Measurements from ENCODE around the gene HOXA13.

The HOXA13 gene

DNA sequence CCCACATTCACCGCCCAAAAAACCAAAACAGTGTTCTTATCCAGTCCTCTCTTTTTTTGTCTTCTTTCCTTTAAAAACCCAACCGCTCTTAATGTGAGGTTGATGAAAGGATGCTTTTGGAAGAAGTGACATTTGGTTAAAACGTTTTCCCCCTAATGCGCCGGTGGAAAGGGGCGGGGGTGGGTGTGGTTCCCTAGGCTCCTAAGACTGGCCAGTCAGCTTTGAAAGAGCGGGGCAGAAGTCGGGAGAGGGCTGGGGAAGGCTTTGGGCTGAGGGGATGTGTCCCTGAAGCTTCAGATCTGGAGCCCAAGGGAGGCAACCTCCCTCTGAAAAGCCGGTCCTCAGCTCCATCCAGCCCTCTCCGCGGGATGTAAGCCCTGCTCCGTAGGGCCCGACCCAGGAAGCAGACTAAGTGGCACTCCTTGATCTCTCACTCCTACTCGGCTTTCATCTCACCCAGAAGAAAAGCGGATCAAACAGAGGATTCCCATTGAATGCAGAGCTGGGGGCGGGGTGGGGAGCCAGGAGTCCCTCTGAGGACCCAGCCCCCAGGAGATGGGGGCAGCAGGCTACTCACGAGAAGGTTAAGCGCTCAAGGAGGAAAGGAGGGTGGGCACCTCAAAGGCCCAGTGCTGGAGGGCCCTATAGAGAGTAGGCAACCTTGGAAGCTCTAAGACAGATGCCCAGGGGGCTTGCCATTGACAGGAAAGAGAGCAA lies 40.3 kb upstream of the HOXA13 start:
- no peaks in the 10 kb centered on the region for H3K27me3 ChIP-seq (ENCODE audit: low read depth, low read length)
- no peaks in the 10 kb centered on the region for H4K20me1 ChIP-seq (ENCODE audit: insufficient read depth, low read length)
- no peaks in the 10 kb centered on the region for H3K79me2 ChIP-seq (ENCODE audit: low read length)
- H3K4me2 ChIP-seq (ENCODE audit: low read length), result no peak overlapping the region
- TF ChIP-seq EZH2phosphoT487 (IDR thresholded peaks at IDR 0.05; ENCODE audit: low read depth), result no peak
- TF ChIP-seq, protein P1, sequence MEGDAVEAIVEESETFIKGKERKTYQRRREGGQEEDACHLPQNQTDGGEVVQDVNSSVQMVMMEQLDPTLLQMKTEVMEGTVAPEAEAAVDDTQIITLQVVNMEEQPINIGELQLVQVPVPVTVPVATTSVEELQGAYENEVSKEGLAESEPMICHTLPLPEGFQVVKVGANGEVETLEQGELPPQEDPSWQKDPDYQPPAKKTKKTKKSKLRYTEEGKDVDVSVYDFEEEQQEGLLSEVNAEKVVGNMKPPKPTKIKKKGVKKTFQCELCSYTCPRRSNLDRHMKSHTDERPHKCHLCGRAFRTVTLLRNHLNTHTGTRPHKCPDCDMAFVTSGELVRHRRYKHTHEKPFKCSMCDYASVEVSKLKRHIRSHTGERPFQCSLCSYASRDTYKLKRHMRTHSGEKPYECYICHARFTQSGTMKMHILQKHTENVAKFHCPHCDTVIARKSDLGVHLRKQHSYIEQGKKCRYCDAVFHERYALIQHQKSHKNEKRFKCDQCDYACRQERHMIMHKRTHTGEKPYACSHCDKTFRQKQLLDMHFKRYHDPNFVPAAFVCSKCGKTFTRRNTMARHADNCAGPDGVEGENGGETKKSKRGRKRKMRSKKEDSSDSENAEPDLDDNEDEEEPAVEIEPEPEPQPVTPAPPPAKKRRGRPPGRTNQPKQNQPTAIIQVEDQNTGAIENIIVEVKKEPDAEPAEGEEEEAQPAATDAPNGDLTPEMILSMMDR (IDR thresholded peaks at IDR 0.05; ENCODE audit: low read depth, low read length), result no peak
- H3K4me1 ChIP-seq (ENCODE audit: low read length), result no peaks in the 10 kb centered on the region
- H3K36me3 ChIP-seq (replicated peaks; ENCODE audit: low read depth, low read length), result no peaks in the 10 kb centered on the region
- H3K9ac ChIP-seq (ENCODE audit: low read length), result no peak overlapping the region
- no peak overlapping the region for H3K27ac ChIP-seq (ENCODE audit: low read length)
- no peak overlapping the region for H3K4me3 ChIP-seq (ENCODE audit: low read length)
- no peaks in the 10 kb centered on the region for H3K9me3 ChIP-seq (ENCODE audit: insufficient read depth, low read length)
- no peak overlapping the region for H2AFZ ChIP-seq (ENCODE audit: low read depth, low read length)

DNA sequence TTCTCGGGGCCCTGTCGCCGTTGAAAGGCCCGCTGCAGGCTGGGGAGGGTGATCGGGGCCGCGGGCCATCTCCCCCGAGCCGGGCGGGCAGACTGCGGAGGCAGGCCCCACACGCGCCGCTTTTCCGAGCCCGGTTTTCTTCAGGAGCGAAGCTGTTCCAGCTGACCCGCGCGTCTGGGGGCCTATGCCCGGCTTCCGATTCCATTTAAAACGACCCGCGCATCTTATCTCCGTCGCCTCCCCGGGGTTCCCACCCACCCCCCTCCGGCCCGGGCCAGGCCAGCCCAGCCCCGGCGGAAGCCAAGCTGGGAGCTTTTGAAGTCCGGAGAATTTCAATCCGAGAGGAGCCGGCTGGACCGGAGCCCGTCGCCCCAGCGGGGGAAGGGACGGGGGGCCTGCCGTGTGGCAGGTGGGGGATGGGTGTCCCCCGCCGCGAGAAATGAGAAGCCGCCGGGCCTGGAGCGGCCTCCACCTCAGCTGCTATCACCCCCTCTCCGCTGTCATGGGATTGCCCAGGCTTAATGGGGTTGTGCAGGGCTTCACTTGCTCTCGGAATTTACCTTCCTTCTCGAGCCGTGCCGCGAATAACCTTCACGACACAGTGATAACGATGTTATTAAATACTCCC lies 39.6 kb upstream of the HOXA13 start:
- no peak overlapping the region for H3K4me2 ChIP-seq (ENCODE audit: low read length)
- no peak overlapping the region for H3K4me3 ChIP-seq (ENCODE audit: low read length)
- no peak overlapping the region for H3K9ac ChIP-seq (ENCODE audit: low read length)
- H3K9me3 ChIP-seq (ENCODE audit: insufficient read depth, low read length), result no peaks in the 10 kb centered on the region
- no peak overlapping the region for H3K27ac ChIP-seq (ENCODE audit: low read length)
- no peaks in the 10 kb centered on the region for H3K4me1 ChIP-seq (ENCODE audit: low read length)
- H2AFZ ChIP-seq (ENCODE audit: low read depth, low read length), result no peak overlapping the region
- TF ChIP-seq, protein P1 (IDR thresholded peaks at IDR 0.05; ENCODE audit: low read depth, low read length), result no peak
- no peak for TF ChIP-seq EZH2phosphoT487 (IDR thresholded peaks at IDR 0.05; ENCODE audit: low read depth)
- no peaks in the 10 kb centered on the region for H4K20me1 ChIP-seq (ENCODE audit: insufficient read depth, low read length)
- no peaks in the 10 kb centered on the region for H3K79me2 ChIP-seq (ENCODE audit: low read length)
- no peaks in the 10 kb centered on the region for H3K27me3 ChIP-seq (ENCODE audit: low read depth, low read length)
- no peaks in the 10 kb centered on the region for H3K36me3 ChIP-seq (replicated peaks; ENCODE audit: low read depth, low read length)

DNA sequence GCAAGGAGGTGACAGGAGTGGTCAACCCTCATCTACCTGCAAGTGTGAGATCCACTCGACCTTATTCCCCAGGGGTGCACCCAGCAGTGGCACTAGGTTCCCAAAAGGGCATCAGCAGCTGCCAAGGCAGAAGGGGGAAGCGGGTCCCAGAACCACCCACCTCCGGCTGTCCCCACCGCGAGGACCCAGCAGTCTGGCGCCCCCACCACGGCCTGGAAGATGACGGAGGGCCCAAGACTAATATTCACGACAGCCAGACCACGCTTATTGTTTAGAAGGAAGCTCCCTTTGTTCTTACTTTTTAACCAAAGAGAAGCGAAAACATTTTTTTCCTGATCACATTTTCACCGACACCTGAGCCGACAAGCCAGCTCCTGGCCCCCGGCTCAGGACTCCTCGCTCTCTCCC lies 39.1 kb upstream of the HOXA13 start:
- H3K36me3 ChIP-seq (replicated peaks; ENCODE audit: low read depth, low read length), result no peaks in the 10 kb centered on the region
- no peaks in the 10 kb centered on the region for H3K4me1 ChIP-seq (ENCODE audit: low read length)
- no peak overlapping the region for H3K4me3 ChIP-seq (ENCODE audit: low read length)
- H4K20me1 ChIP-seq (ENCODE audit: insufficient read depth, low read length), result no peaks in the 10 kb centered on the region
- no peak overlapping the region for H3K27ac ChIP-seq (ENCODE audit: low read length)
- no peaks in the 10 kb centered on the region for H3K79me2 ChIP-seq (ENCODE audit: low read length)
- no peak overlapping the region for H3K4me2 ChIP-seq (ENCODE audit: low read length)
- H3K9ac ChIP-seq (ENCODE audit: low read length), result no peak overlapping the region
- H2AFZ ChIP-seq (ENCODE audit: low read depth, low read length), result no peak overlapping the region
- H3K27me3 ChIP-seq (ENCODE audit: low read depth, low read length), result no peaks in the 10 kb centered on the region
- H3K9me3 ChIP-seq (ENCODE audit: insufficient read depth, low read length), result no peaks in the 10 kb centered on the region
- TF ChIP-seq, protein P1 (IDR thresholded peaks at IDR 0.05; ENCODE audit: low read depth, low read length), result no peak
- TF ChIP-seq EZH2phosphoT487 (IDR thresholded peaks at IDR 0.05; ENCODE audit: low read depth), result no peak

DNA sequence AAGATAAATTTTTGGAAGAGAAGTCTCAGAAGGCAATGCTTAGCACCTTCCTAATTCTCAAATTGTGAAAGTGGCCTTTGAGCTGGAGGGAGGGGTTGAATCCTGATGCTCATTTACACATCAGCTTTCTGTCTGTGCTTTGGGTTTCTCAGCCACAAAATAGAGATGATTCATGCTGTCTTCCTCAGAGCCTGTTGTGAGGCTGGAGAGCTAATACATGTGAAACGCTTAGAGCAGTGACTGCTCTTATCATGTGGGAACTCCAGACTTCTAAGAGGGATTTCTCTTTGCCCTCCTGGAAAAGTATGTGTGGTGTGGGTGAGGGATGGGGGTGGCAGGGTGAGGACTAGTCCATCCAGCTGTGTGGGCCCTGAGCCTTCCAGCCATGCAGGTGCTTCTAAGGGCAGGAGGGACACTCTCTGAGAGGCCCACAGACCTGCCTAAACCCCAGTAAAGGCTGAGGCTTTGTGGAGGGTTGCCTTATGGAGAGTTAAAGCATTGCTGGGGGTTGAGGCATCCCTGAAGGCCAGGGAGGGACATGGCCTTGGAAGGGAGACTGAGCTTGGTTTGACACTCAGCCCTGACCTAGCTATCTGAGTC lies 37.9 kb upstream of the HOXA13 start:
- TF ChIP-seq, protein P1 (IDR thresholded peaks at IDR 0.05; ENCODE audit: low read depth, low read length), result no peak
- TF ChIP-seq EZH2phosphoT487 (IDR thresholded peaks at IDR 0.05; ENCODE audit: low read depth), result no peak
- H3K4me2 ChIP-seq (ENCODE audit: low read length), result no peak overlapping the region
- H2AFZ ChIP-seq (ENCODE audit: low read depth, low read length), result no peak overlapping the region
- no peaks in the 10 kb centered on the region for H3K36me3 ChIP-seq (replicated peaks; ENCODE audit: low read depth, low read length)
- no peak overlapping the region for H3K27ac ChIP-seq (ENCODE audit: low read length)
- H3K9ac ChIP-seq (ENCODE audit: low read length), result no peak overlapping the region
- H3K27me3 ChIP-seq (ENCODE audit: low read depth, low read length), result no peaks in the 10 kb centered on the region
- no peaks in the 10 kb centered on the region for H3K9me3 ChIP-seq (ENCODE audit: insufficient read depth, low read length)
- H3K79me2 ChIP-seq (ENCODE audit: low read length), result no peaks in the 10 kb centered on the region
- no peaks in the 10 kb centered on the region for H4K20me1 ChIP-seq (ENCODE audit: insufficient read depth, low read length)
- no peak overlapping the region for H3K4me3 ChIP-seq (ENCODE audit: low read length)
- H3K4me1 ChIP-seq (ENCODE audit: low read length), result no peaks in the 10 kb centered on the region
